Colonic mucosa (tissue), 4 donors: Measurements from ENCODE around the gene MPEG1. TPM values are rescaled to one million over a fixed set of nuclear protein-coding genes. Genes with fewer than 3 reads are reported as not detected.

Experiments
- DNase-seq: peaks from one replicate; pipeline ENCODE4 v3.0.0-alpha.2; 2020
- H3K27ac ChIP-seq: fragments of 200-600 bp; one replicate; pipeline ENCODE4 v1.8.0; 2021
- H3K27me3 ChIP-seq: fragments of 200-600 bp; one replicate; pipeline ENCODE4 v1.8.0; 2021
- H3K36me3 ChIP-seq: fragments of 200-600 bp; one replicate; pipeline ENCODE4 v1.8.0; 2021
- H3K4me1 ChIP-seq: fragments of 200-600 bp; one replicate; pipeline ENCODE4 v1.8.0; 2021; ENCODE audit warnings: mild to moderate bottlenecking
- H3K4me3 ChIP-seq: fragments of 200-600 bp; one replicate; pipeline ENCODE4 v1.8.0; 2021
- H3K9ac ChIP-seq, 2 donors: one replicate each; pipeline ENCODE4 v1.7.0; 2013; ENCODE audit warnings: control low read depth in 2 of 2, low read depth in 2 of 2, low read length in 2 of 2
- H3K9me3 ChIP-seq: fragments of 200-600 bp; one replicate; pipeline ENCODE4 v1.8.0; 2021
- intact Hi-C: fragments of 100-400 bp; cut with DNase I; formaldehyde crosslinking; loops from one replicate; pipeline ENCODE4 v1.14.1; 2022
- total RNA-seq, 2 donors: library from RNA; stranded (reverse); fragmentation: NEBNext Ultra II Directional in 1 of 2; extraction: Animal tissue kit (Norgen Biotek cat#: 25700) in 1 of 2; gene quantifications; one replicate each; pipeline ENCODE4 v1.2.1, GENCODE V29; 2021
- TF ChIP-seq, protein P1 (sequence below): fragments of 200-600 bp; IDR thresholded peaks from one replicate; pipeline ENCODE4 v1.8.0; 2022; ENCODE audit warnings: antibody characterized with exemption, mild to moderate bottlenecking
- donor health status: healthy.
- donor health status: DM: no; HTN: no; CAD: no.
- donor health status: DM: no; HTN: no; CAD: no.

Gene MPEG1
- total RNA-seq, 2 donors from 2014 or later, result 4.7 to 17.6 TPM

DNA sequence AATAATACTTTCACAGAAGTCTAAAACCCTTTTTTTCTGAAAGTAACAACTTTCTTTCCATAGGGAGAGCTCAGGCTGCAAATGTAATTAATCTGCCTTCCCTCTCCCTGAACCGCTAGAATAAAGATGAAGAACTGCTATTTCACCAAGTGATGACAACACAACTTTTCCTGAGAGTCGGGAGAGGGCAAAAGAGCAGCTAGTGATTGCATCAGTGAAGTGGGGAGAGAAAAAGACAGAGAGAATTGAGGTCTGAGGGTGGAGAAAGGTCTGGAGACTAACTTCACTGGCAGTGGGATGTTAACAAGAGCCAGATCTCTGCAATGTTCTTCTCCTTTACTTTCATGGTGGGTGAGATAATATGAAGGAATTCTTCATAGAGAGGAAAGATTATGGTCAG lies 10.9 kb upstream of the MPEG1 start:
- intact Hi-C loops, result no loop called here
- TF ChIP-seq, protein P1, sequence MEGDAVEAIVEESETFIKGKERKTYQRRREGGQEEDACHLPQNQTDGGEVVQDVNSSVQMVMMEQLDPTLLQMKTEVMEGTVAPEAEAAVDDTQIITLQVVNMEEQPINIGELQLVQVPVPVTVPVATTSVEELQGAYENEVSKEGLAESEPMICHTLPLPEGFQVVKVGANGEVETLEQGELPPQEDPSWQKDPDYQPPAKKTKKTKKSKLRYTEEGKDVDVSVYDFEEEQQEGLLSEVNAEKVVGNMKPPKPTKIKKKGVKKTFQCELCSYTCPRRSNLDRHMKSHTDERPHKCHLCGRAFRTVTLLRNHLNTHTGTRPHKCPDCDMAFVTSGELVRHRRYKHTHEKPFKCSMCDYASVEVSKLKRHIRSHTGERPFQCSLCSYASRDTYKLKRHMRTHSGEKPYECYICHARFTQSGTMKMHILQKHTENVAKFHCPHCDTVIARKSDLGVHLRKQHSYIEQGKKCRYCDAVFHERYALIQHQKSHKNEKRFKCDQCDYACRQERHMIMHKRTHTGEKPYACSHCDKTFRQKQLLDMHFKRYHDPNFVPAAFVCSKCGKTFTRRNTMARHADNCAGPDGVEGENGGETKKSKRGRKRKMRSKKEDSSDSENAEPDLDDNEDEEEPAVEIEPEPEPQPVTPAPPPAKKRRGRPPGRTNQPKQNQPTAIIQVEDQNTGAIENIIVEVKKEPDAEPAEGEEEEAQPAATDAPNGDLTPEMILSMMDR, result no peak
- no peak overlapping the region for H3K4me3 ChIP-seq
- no peak for DNase-seq
- H3K9ac ChIP-seq, result no peak overlapping the region
- no peaks in the 10 kb centered on the region for H3K36me3 ChIP-seq
- peak overlapping the region; percentile 50 for H3K27ac ChIP-seq
- H3K4me1 ChIP-seq, result no peaks in the 10 kb centered on the region
- H3K27me3 ChIP-seq, result no peaks in the 10 kb centered on the region
- H3K9me3 ChIP-seq, result no peaks in the 10 kb centered on the region

DNA sequence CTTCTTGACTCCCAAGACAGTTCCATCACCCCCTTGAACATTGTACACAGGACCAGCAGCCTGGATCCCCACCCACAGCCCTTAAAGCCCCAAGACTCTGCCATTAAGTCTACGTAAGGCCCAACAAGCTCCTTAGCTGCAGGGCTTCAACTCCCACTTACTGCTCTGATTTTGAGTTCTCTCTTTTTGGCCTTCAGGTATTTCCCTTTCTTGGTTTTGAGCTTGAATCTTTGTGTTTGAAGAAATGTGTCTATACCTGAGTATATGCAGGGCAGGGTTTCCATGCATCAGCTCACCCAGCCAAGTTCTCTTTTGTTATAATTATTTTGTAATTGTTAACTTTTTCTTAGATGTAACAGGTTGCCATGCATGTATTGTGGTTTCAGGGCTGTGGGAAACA lies 10.4 kb upstream of the MPEG1 start:
- H3K4me3 ChIP-seq, result no peak overlapping the region
- intact Hi-C loops, result no loop called here
- TF ChIP-seq, protein P1, result no peak
- H3K27me3 ChIP-seq, result no peaks in the 10 kb centered on the region
- H3K4me1 ChIP-seq, result no peaks in the 10 kb centered on the region
- H3K36me3 ChIP-seq, result no peaks in the 10 kb centered on the region
- no peaks in the 10 kb centered on the region for H3K9me3 ChIP-seq
- no peak overlapping the region for H3K9ac ChIP-seq
- H3K27ac ChIP-seq, result peak overlapping the region; percentile 50
- no peak for DNase-seq

DNA sequence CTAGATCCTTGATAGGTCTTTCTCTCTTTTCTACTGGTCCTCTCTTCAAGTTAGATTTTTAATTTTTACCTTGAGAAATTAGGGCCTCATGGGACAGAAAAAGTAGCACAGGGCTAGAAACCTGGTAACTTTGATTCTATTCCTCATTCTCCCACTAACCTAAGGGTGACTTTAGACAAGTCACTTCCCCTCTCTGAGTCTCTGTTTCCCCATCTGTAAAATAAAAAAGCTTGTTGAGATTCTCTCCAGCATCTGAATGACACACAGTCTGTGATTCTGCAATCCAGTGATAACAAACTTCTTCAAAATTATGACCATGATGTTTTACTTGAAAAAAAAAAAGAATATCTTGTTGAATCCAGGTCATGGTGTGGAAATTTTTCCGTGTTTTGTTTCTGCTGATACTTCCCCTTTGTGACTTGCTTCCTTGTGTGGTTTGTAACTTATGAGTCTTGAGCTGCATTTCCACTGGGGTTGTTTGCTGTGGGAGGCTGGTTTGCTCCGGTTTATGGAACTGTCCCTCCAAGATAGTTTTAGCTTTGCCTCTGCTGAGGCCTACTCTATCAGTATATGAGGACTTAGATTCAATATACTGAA lies 9.8 kb upstream of the MPEG1 start:
- no peaks in the 10 kb centered on the region for H3K36me3 ChIP-seq
- no peaks in the 10 kb centered on the region for H3K4me1 ChIP-seq
- no peaks in the 10 kb centered on the region for H3K27me3 ChIP-seq
- TF ChIP-seq, protein P1, result no peak
- no peak overlapping the region for H3K9ac ChIP-seq
- no peak for DNase-seq
- intact Hi-C loops, result no loop called here
- H3K4me3 ChIP-seq, result no peak overlapping the region
- no peaks in the 10 kb centered on the region for H3K9me3 ChIP-seq
- H3K27ac ChIP-seq, result no peak overlapping the region

- H3K9ac ChIP-seq, result no peak overlapping the region
- TF ChIP-seq, protein P1, result no peak
- H3K9me3 ChIP-seq, result no peaks in the 10 kb centered on the region
- H3K36me3 ChIP-seq, result no peaks in the 10 kb centered on the region
- H3K27me3 ChIP-seq, result no peaks in the 10 kb centered on the region
- no peak overlapping the region for H3K4me3 ChIP-seq
- H3K4me1 ChIP-seq, result no peaks in the 10 kb centered on the region
- intact Hi-C loops, result no loop called here
- no peak for DNase-seq
- H3K27ac ChIP-seq, result no peak overlapping the region
Measured at GRCh38 chr11:59221441-59221840, 8.7 kb upstream of the MPEG1 start.

DNA sequence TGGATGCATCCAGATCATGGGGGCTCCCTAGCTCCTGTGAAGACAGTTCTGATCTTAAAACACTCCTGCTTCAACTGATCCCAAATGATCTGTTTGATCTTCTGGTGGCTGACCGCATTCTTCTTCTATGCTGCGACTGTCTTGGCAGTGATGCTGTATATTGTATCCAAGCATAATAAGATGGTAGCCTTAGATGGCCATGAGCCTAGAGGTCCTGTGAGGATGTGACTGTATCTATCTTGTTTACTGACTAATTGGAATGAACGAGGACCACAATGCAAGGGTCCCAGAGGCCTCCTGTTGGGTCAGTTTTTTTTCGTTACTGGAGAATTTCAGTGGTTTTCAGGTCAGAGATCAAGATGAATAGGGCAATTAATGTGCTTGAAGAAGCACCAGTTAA lies 7.1 kb upstream of the MPEG1 start:
- Histone ChIP-seq H3K9ac (no peak overlapping the region), H3K9me3 (no peaks in the 10 kb centered on the region), H3K36me3 (no peaks in the 10 kb centered on the region), H3K4me1 (no peaks in the 10 kb centered on the region), H3K27ac (no peak overlapping the region), H3K4me3 (no peak overlapping the region), H3K27me3 (no peaks in the 10 kb centered on the region)
- intact Hi-C loops, result no loop called here
- TF ChIP-seq, protein P1, result no peak
- no peak for DNase-seq
